ENCODE measurements around the gene PAQR7.

DNA sequence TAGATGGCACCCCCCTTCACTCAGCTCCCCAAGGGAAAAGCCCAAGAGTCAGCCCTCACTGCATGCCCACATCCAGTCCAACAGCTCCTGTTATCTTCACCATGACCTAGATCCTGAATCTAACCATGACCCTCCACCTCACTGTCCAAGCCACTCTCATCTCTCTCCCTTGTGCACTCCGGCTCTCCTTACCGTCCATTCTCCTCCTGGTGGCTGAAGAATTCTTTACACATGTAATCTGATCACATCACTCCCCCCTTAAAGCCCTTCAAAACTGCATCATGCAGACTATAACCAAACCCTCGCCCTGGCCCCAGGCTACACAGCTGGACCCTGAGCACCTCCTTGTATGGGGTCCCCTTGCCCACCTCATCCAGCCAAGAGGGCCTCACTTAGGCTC lies 14.0 kb upstream of the PAQR7 start:
- TF ChIP-seq, protein P1, sequence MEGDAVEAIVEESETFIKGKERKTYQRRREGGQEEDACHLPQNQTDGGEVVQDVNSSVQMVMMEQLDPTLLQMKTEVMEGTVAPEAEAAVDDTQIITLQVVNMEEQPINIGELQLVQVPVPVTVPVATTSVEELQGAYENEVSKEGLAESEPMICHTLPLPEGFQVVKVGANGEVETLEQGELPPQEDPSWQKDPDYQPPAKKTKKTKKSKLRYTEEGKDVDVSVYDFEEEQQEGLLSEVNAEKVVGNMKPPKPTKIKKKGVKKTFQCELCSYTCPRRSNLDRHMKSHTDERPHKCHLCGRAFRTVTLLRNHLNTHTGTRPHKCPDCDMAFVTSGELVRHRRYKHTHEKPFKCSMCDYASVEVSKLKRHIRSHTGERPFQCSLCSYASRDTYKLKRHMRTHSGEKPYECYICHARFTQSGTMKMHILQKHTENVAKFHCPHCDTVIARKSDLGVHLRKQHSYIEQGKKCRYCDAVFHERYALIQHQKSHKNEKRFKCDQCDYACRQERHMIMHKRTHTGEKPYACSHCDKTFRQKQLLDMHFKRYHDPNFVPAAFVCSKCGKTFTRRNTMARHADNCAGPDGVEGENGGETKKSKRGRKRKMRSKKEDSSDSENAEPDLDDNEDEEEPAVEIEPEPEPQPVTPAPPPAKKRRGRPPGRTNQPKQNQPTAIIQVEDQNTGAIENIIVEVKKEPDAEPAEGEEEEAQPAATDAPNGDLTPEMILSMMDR (IDR thresholded peaks at IDR 0.05): peak in 2 of 7 experiments; percentile 26 to 28
- TF ChIP-seq POLR2A (IDR thresholded peaks at IDR 0.05): no peak
